ENCODE results near the gene TMEM11. TPM values are rescaled to one million over a fixed set of nuclear protein-coding genes. Genes with fewer than 3 reads are reported as not detected.

The TMEM11 gene
- total RNA-seq, 1 donor from 2014 or later = 22.2 TPM

GRCh38 chr17:21199856-21200255, 14.1 kb downstream of the TMEM11 start:
- no peak for TF ChIP-seq CTCF (IDR thresholded peaks at IDR 0.05; ENCODE audit: unreplicated experiment)
- Mint-ChIP-seq H3K36me3 (ENCODE audit: insufficient read depth) (peaks cover 12% of the 10 kb centered on the region), H3K27ac (no peak overlapping the region), H3K4me3 (ENCODE audit: low read depth) (no peak overlapping the region), H3K4me1 (ENCODE audit: low read depth) (peaks cover 3% of the 10 kb centered on the region), H3K9me3 (ENCODE audit: low read depth) (no peaks in the 10 kb centered on the region), H3K27me3 (no peaks in the 10 kb centered on the region)
- no peak for DNase-seq (ENCODE audit: low spot score, unreplicated experiment)

GRCh38 chr17:21199311-21199710, 14.7 kb downstream of the TMEM11 start:
- no peak for DNase-seq (ENCODE audit: low spot score, unreplicated experiment)
- H3K4me3 Mint-ChIP-seq (ENCODE audit: low read depth) = no peak overlapping the region
- H3K27ac Mint-ChIP-seq = no peak overlapping the region
- peaks cover 3% of the 10 kb centered on the region for H3K4me1 Mint-ChIP-seq (ENCODE audit: low read depth)
- no peaks in the 10 kb centered on the region for H3K27me3 Mint-ChIP-seq
- TF ChIP-seq CTCF (IDR thresholded peaks at IDR 0.05; ENCODE audit: unreplicated experiment) = no peak
- H3K36me3 Mint-ChIP-seq (ENCODE audit: insufficient read depth) = peaks cover 12% of the 10 kb centered on the region
- no peaks in the 10 kb centered on the region for H3K9me3 Mint-ChIP-seq (ENCODE audit: low read depth)

- no peak for TF ChIP-seq CTCF (IDR thresholded peaks at IDR 0.05; ENCODE audit: unreplicated experiment)
- H3K36me3 Mint-ChIP-seq (ENCODE audit: insufficient read depth) = peaks cover 12% of the 10 kb centered on the region
- no peaks in the 10 kb centered on the region for H3K9me3 Mint-ChIP-seq (ENCODE audit: low read depth)
- no peaks in the 10 kb centered on the region for H3K27me3 Mint-ChIP-seq
- peaks cover 3% of the 10 kb centered on the region for H3K4me1 Mint-ChIP-seq (ENCODE audit: low read depth)
- no peak overlapping the region for H3K27ac Mint-ChIP-seq
- no peak overlapping the region for H3K4me3 Mint-ChIP-seq (ENCODE audit: low read depth)
- DNase-seq (ENCODE audit: low spot score, unreplicated experiment) = no peak
Observed at GRCh38 chr17:21198411-21198810, 15.6 kb downstream of the TMEM11 start.

GRCh38 chr17:21196126-21196525, 17.8 kb downstream of the TMEM11 start:
- Mint-ChIP-seq H3K9me3 (ENCODE audit: low read depth) (no peaks in the 10 kb centered on the region), H3K4me3 (ENCODE audit: low read depth) (no peak overlapping the region), H3K27me3 (no peaks in the 10 kb centered on the region), H3K4me1 (ENCODE audit: low read depth) (peaks cover 3% of the 10 kb centered on the region), H3K27ac (peak overlapping the region; percentile 33), H3K36me3 (ENCODE audit: insufficient read depth) (peaks cover 16% of the 10 kb centered on the region)
- TF ChIP-seq CTCF (IDR thresholded peaks at IDR 0.05; ENCODE audit: unreplicated experiment) = no peak
- no peak for DNase-seq (ENCODE audit: low spot score, unreplicated experiment)

- Mint-ChIP-seq H3K9me3 (ENCODE audit: low read depth) (no peaks in the 10 kb centered on the region), H3K4me1 (ENCODE audit: low read depth) (no peaks in the 10 kb centered on the region), H3K27ac (no peak overlapping the region), H3K36me3 (ENCODE audit: insufficient read depth) (peaks cover 21% of the 10 kb centered on the region), H3K27me3 (no peaks in the 10 kb centered on the region), H3K4me3 (ENCODE audit: low read depth) (no peak overlapping the region)
- TF ChIP-seq CTCF (IDR thresholded peaks at IDR 0.05; ENCODE audit: unreplicated experiment) = no peak
- no peak for DNase-seq (ENCODE audit: low spot score, unreplicated experiment)
Observed at GRCh38 chr17:21194703-21195102, 19.3 kb downstream of the TMEM11 start.

Measured in progenitor cell of endocrine pancreas (in vitro differentiated cells).